Measurements from ENCODE around the gene SYNGR2.
A peak's percentile ranks its signal among the peaks of the same experiment; 100 is the strongest.

The SYNGR2 gene

DNA sequence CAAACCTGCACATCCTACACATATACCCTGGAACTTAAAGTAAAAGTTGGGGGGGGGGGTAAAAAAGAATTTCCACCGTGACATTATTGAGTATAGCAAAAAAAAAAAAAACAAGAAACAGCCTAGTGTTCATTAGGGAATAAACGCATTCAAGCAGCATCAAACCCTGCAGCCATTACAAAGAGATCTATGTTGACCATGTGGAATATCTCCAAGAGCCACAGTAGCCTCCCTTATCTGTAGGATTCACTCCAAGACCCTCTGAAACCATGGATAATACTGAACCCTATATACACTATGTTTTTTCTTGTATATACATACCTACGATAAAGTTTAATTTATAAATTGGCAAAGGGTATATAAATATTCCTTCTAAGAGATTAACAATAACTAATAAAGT lies 40.1 kb downstream of the SYNGR2 start:
- DNase-seq, result no peak

DNA sequence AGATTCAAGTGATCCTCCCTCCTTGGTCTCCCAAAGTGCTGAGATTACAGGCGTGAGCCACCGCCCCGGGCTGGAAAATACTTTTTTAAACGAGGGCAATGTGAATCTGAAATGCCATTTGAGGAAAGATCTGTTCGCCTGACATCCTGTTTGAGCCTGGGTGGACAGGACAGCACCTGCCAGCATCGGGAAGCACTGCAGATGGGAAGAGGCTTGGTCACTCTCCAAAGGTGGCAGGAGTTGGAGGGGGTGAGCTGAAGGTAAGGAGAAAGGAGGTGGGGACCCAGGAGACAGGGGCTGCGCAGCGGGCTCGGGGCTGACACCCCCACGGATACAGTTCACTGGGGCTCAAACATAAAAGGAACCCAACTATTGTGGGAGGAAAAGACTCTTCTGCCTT lies 41.7 kb downstream of the SYNGR2 start:
- DNase-seq, result no peak

DNA sequence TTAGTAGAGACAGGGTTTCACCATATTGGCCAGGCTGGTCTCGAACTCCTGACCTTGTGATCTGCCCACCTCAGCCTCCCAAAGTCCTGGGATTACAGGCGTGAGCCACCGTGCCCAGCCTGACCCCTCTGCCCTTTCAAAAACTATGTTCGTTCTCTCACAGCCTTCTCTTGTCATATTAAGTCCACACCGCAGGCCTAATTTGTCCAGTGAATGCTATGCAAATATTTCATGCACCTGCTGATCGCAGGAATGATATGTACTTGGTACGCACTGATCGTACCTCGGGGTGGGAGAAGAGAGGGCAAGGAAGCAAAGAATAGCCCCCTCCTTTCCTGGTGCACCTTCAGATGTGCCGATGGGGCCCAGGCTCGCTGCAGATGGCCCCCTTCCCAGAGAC lies 42.7 kb downstream of the SYNGR2 start:
- DNase-seq, result no peak

DNA sequence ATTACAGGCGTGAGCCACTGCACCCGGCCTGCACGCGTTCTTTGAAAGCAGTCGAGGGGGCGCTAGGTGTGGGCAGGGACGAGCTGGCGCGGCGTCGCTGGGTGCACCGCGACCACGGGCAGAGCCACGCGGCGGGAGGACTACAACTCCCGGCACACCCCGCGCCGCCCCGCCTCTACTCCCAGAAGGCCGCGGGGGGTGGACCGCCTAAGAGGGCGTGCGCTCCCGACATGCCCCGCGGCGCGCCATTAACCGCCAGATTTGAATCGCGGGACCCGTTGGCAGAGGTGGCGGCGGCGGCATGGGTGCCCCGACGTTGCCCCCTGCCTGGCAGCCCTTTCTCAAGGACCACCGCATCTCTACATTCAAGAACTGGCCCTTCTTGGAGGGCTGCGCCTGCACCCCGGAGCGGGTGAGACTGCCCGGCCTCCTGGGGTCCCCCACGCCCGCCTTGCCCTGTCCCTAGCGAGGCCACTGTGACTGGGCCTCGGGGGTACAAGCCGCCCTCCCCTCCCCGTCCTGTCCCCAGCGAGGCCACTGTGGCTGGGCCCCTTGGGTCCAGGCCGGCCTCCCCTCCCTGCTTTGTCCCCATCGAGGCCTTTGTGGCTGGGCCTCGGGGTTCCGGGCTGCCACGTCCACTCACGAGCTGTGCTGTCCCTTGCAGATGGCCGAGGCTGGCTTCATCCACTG lies 45.8 kb downstream of the SYNGR2 start, which contains the start of gene BIRC5:
Gene BIRC5 (plus strand): TSS at position 238 of the 690 bp plus-strand sequence. CDS start 64 bp downstream, at position 302.
- peak; percentile 81 for DNase-seq

DNA sequence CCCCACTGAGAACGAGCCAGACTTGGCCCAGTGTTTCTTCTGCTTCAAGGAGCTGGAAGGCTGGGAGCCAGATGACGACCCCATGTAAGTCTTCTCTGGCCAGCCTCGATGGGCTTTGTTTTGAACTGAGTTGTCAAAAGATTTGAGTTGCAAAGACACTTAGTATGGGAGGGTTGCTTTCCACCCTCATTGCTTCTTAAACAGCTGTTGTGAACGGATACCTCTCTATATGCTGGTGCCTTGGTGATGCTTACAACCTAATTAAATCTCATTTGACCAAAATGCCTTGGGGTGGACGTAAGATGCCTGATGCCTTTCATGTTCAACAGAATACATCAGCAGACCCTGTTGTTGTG lies 46.3 kb downstream of the SYNGR2 start:
- DNase-seq, result no peak

DNA sequence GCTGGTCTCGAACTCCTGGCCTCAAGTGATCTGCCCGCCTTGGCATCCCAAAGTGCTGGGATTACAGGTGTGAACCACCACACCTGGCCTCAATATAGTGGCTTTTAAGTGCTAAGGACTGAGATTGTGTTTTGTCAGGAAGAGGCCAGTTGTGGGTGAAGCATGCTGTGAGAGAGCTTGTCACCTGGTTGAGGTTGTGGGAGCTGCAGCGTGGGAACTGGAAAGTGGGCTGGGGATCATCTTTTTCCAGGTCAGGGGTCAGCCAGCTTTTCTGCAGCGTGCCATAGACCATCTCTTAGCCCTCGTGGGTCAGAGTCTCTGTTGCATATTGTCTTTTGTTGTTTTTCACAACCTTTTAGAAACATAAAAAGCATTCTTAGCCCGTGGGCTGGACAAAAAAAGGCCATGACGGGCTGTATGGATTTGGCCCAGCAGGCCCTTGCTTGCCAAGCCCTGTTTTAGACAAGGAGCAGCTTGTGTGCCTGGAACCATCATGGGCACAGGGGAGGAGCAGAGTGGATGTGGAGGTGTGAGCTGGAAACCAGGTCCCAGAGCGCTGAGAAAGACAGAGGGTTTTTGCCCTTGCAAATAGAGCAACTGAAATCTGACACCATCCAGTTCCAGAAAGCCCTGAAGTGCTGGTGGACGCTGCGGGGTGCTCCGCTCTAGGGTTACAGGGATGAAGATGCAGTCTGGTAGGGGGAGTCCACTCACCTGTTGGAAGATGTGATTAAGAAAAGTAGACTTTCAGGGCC lies 51.2 kb downstream of the SYNGR2 start:
- no peak for DNase-seq
